ENCODE measurements around the gene MIER3.

DNA sequence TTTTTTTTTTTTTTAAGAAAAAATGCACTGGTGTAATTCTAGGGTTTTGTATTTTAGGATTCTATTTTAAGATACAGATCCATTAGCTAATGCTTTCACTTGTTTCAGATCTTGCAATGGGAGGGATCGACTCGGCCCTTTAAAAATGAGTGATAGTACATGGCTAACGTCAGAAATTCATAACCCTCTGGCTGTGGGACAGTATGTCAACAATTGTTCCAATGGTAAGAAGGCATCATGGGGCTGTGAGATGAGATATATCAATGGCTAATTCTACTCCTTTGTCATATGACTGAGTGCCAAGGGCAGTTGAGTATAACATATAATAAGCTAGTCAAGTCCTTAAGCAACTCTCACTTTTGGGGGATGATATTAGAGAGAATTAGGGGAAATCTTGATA lies 38.2 kb downstream of the MIER3 start:
- TF ChIP-seq, protein P1, sequence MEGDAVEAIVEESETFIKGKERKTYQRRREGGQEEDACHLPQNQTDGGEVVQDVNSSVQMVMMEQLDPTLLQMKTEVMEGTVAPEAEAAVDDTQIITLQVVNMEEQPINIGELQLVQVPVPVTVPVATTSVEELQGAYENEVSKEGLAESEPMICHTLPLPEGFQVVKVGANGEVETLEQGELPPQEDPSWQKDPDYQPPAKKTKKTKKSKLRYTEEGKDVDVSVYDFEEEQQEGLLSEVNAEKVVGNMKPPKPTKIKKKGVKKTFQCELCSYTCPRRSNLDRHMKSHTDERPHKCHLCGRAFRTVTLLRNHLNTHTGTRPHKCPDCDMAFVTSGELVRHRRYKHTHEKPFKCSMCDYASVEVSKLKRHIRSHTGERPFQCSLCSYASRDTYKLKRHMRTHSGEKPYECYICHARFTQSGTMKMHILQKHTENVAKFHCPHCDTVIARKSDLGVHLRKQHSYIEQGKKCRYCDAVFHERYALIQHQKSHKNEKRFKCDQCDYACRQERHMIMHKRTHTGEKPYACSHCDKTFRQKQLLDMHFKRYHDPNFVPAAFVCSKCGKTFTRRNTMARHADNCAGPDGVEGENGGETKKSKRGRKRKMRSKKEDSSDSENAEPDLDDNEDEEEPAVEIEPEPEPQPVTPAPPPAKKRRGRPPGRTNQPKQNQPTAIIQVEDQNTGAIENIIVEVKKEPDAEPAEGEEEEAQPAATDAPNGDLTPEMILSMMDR (IDR thresholded peaks at IDR 0.05) = no peak
- TF ChIP-seq POLR2AphosphoS5 (IDR thresholded peaks at IDR 0.05) = no peak
